Small intestine (tissue), 7 donors: Measurements from ENCODE around the gene HDGF. TPM values are rescaled to one million over a fixed set of nuclear protein-coding genes. Genes with fewer than 3 reads are reported as not detected.

Source experiments
- DNase-seq, 2 donors: peaks; one replicate each; pipeline versions ENCODE4 v3.0.0 to v3.0.0-alpha.2; 2013
- FAIRE-seq: peaks from 2 replicates; lab custom pipeline; 2012; peaks lifted over from hg19 to GRCh38; lab: Jason Lieb, UNC
- H3K27ac ChIP-seq, 3 donors: one replicate each; pipeline ENCODE4 v1.5.1; 2013; ENCODE audit warnings: low read length in 2 of 3, mild to moderate bottlenecking in 2 of 3, control low read depth in 1 of 3, inconsistent platforms in 1 of 3, low read depth in 1 of 3, moderate library complexity in 1 of 3
- H3K27me3 ChIP-seq, 3 donors: one replicate each; pipeline ENCODE4 v1.6.1; 2013; ENCODE audit warnings: low read length in 3 of 3, inconsistent platforms in 1 of 3; ENCODE audit not compliant: control insufficient read depth in 3 of 3, insufficient read depth in 3 of 3
- H3K36me3 ChIP-seq, 3 donors: one replicate each; pipeline ENCODE4 v1.6.1; 2013; ENCODE audit warnings: low read length in 3 of 3, inconsistent platforms in 1 of 3, low read depth in 1 of 3, mild to moderate bottlenecking in 1 of 3, moderate library complexity in 1 of 3; ENCODE audit not compliant: control insufficient read depth in 3 of 3, insufficient read depth in 2 of 3
- H3K4me1 ChIP-seq, 3 donors: one replicate each; pipeline ENCODE4 v1.6.1; 2013; ENCODE audit warnings: low read length in 2 of 3, inconsistent platforms in 1 of 3, low read depth in 1 of 3, mild to moderate bottlenecking in 1 of 3, moderate library complexity in 1 of 3; ENCODE audit not compliant: control insufficient read depth in 3 of 3, insufficient read depth in 2 of 3
- H3K4me3 ChIP-seq, 3 donors: one replicate each; pipeline ENCODE4 v1.5.1; 2013; ENCODE audit warnings: low read length in 3 of 3, control low read depth in 1 of 3, inconsistent platforms in 1 of 3, low read depth in 1 of 3, mild to moderate bottlenecking in 1 of 3, moderate library complexity in 1 of 3
- H3K9me3 ChIP-seq, 2 donors: one replicate each; pipeline ENCODE4 v1.6.1; 2013; ENCODE audit warnings: low read depth in 1 of 2, low read length in 1 of 2; ENCODE audit not compliant: control insufficient read depth in 2 of 2, insufficient read depth in 1 of 2
- WGBS, 3 donors: extraction: QIAGEN DNeasy Blood & Tissue Kit; methylation state at CpG; one replicate each; pipeline ENCODE4 v1.1.7; 2013; 5-methylcytosine and 5-hydroxymethylcytosine counted together
- polyA plus RNA-seq, 4 donors: library from polyadenylated mRNA; stranded (reverse) in 3 of 4; unstranded in 1 of 4; fragments of 200-250 nt in 3 of 4; fragments of 120-200 nt in 1 of 4; gene quantifications; one replicate each; pipeline versions ENCODE4 v1.2.1 to v1.2.3, GENCODE V29; 2013
- donor health status: healthy with polysubstance abuse.
- donor health status: control.
- donor health status: control.
- donor health status: Bipolar disorder and iron deficiency.
- donor health status: healthy.

HDGF gene
- polyA plus RNA-seq, 4 donors = 244 to 308 (median 277) TPM

- FAIRE-seq (no peak), DNase-seq (peak; percentile 97 to 98)
- H3K27ac ChIP-seq = peak within 1 kb of the TSS; percentile 93 to 100 (median 94)
- WGBS, 3 donors = 1% methylated on average over 46 to 57 of the region's 57 CpGs
- peaks cover 8 to 34% (median 12%) of the 10 kb centered on the region in 3 donors for H3K4me1 ChIP-seq
- peak within 1 kb of the TSS; percentile 45 to 95 (median 72) for H3K4me3 ChIP-seq
- no peaks in the 10 kb centered on the region for H3K9me3 ChIP-seq
- no peaks in the 10 kb centered on the region for H3K27me3 ChIP-seq
- peaks cover 0 to 51% (median 4%) of the 10 kb centered on the region in 3 donors for H3K36me3 ChIP-seq
These were observed 22.6 kb downstream of the HDGF start, which contains the start of gene ISG20L2 for GRCh38 chr1:156728599-156729462. TSS of gene ISG20L2 (minus strand) at chr1:156728766. CDS start at chr1:156727652, 1,114 bp downstream.

DNA sequence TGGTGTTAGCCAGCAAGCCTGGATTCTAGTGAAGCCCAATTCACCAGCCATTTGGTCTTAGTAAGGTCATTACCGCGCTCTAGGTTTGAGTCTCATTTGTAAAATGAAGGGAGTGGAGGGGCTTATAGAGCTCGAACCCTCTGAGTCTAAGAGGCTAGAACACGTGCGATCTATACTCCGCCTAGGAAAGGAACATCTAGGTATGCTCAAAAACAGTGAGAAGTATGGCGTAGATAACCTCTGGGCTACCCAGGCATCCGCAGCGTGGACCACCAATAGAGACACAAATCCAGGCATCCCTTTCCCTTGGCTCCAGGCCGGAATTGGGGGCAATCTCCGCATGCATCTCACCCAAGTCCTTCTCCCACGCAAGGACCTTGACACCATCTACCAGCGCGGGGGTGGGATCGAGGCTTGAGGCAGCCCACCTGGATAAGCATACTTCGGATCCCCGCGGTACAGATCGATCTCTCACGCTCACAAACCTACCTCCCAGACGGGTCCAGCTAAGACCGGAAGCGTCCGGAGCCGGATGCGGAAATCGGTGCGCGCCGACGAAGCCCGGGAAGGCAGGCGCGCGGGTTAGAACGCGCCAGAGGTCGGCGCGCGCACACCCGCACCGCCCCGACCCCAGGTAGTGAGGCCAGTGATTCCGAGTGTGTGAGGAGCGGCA lies 23.4 kb downstream of the HDGF start, which contains the start of gene METTL25B:
TSS of gene METTL25B (plus strand) at position 544 of the 673 bp plus-strand sequence. CDS start 636 bp downstream, outside the sequence.
- FAIRE-seq = no peak

GRCh38 chr1:156727492-156727891 lies 24.0 kb downstream of the HDGF start:
- H3K9me3 ChIP-seq = no peaks in the 10 kb centered on the region
- peak overlapping the region; percentile 93 to 100 (median 94) for H3K27ac ChIP-seq
- H3K4me1 ChIP-seq = peaks cover 8 to 34% (median 12%) of the 10 kb centered on the region in 3 donors
- DNase-seq (no peak), FAIRE-seq (no peak)
- WGBS, 3 donors = 31 to 41% (median 35%) methylated on average over 7 of the region's 7 CpGs
- peaks cover 6 to 52% (median 10%) of the 10 kb centered on the region in 3 donors for H3K36me3 ChIP-seq
- H3K4me3 ChIP-seq = peak overlapping the region; percentile 45 to 95 (median 72)
- no peaks in the 10 kb centered on the region for H3K27me3 ChIP-seq

More for the DNA sequence above, 23.4 kb downstream of the HDGF start, which contains the start of gene METTL25B:
- H3K9me3 ChIP-seq = no peaks in the 10 kb centered on the region
- H3K36me3 ChIP-seq = peaks cover 1 to 52% (median 6%) of the 10 kb centered on the region in 3 donors
- H3K27ac ChIP-seq = peak within 1 kb of the TSS; percentile 93 to 100 (median 94)
- peaks cover 8 to 34% (median 12%) of the 10 kb centered on the region in 3 donors for H3K4me1 ChIP-seq
- 0% methylated on average over 40 to 46 of the region's 46 CpGs for WGBS, 3 donors
- peak within 1 kb of the TSS; percentile 45 to 95 (median 72) for H3K4me3 ChIP-seq
- DNase-seq = peak; percentile 86 to 93
- H3K27me3 ChIP-seq = no peaks in the 10 kb centered on the region

GRCh38 chr1:156726549-156727226 lies 24.8 kb downstream of the HDGF start:
- Histone ChIP-seq H3K4me3 (peak overlapping the region in 2 of 3 donors; percentile 72 to 95), H3K27me3 (no peaks in the 10 kb centered on the region), H3K4me1 (peaks cover 8 to 34% (median 12%) of the 10 kb centered on the region in 3 donors), H3K9me3 (no peaks in the 10 kb centered on the region), H3K36me3 (peaks cover 6 to 49% (median 10%) of the 10 kb centered on the region in 3 donors), H3K27ac (no peak overlapping the region)
- WGBS, 3 donors = 30 to 38% (median 33%) methylated on average over 15 of the region's 15 CpGs
- DNase-seq (peak; percentile 71 to 76), FAIRE-seq (no peak)

DNA sequence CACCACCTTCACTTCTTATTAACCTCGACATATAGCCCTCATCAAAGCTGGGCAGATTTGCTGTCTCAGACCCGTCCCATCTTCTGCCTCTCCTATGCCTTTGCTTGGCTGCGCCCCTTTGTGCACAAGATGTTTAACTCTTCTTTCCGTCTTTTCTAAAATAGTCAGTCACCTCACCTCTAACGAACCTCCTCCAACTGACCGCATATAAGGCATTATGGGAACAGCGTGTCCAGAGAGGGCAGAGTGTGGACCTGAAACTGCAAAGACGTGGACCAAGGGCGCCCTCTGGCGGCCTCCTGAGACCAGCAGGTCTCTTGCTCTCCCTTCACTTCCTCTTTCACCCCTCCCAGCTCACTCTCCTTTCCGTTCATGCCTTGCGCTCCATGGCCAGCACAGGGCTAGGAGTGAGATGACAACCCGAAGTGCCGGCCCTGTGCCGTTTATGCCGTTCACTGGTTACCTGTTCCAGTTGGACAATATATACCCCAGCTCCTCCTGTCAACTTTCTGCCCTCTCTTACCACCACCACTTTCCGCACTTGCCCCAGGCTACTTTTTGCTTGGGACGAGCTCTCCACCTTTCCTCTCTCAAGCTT lies 25.7 kb downstream of the HDGF start:
- no peaks in the 10 kb centered on the region for H3K27me3 ChIP-seq
- 10 to 13% (median 12%) methylated on average over 18 of the region's 18 CpGs for WGBS, 3 donors
- FAIRE-seq (no peak), DNase-seq (peak; percentile 91 to 94)
- H3K9me3 ChIP-seq = no peaks in the 10 kb centered on the region
- peak overlapping the region in 2 of 3 donors; percentile 72 to 95 for H3K4me3 ChIP-seq
- peaks cover 11 to 53% (median 17%) of the 10 kb centered on the region in 3 donors for H3K36me3 ChIP-seq
- peaks cover 8 to 34% (median 12%) of the 10 kb centered on the region in 3 donors for H3K4me1 ChIP-seq
- H3K27ac ChIP-seq = peak overlapping the region in 1 of 3 donors; percentile 3

GRCh38 chr1:156721535-156721934 lies 29.9 kb downstream of the HDGF start:
- peaks cover 11 to 53% (median 17%) of the 10 kb centered on the region in 3 donors for H3K36me3 ChIP-seq
- no peak for FAIRE-seq
- no peak for DNase-seq
- H3K4me3 ChIP-seq = no peak overlapping the region
- H3K27ac ChIP-seq = no peak overlapping the region
- no peaks in the 10 kb centered on the region for H3K9me3 ChIP-seq
- whole genome bisulfite sequencing, 3 donors = 77 to 92% (median 80%) methylated on average over 4 of the region's 4 CpGs
- peaks cover 2 to 13% (median 4%) of the 10 kb centered on the region in 3 donors for H3K4me1 ChIP-seq
- H3K27me3 ChIP-seq = no peaks in the 10 kb centered on the region

- peaks cover 2 to 9% (median 4%) of the 10 kb centered on the region in 3 donors for H3K4me1 ChIP-seq
- FAIRE-seq = no peak
- no peaks in the 10 kb centered on the region for H3K9me3 ChIP-seq
- H3K4me3 ChIP-seq = no peak overlapping the region
- H3K27ac ChIP-seq = no peak overlapping the region
- no peak for DNase-seq
- peaks cover 11 to 49% (median 17%) of the 10 kb centered on the region in 3 donors for H3K36me3 ChIP-seq
- WGBS, 3 donors = 70 to 94% (median 79%) methylated on average over 2 of the region's 2 CpGs
- H3K27me3 ChIP-seq = no peaks in the 10 kb centered on the region
These were observed 30.3 kb downstream of the HDGF start for GRCh38 chr1:156721131-156721530.
